GM18499 (cell line): ENCODE measurements around the gene NPAS4.
A peak's percentile ranks its signal among the peaks of the same experiment; 100 is the strongest.
"Not testable (repeated sequence)": the region's sequence is repeated elsewhere in the genome, so short reads cannot be mapped to it uniquely, and the experiment has no call there.

Experiments
- ATAC-seq: cut with Tn5 transposase; IDR thresholded peaks from one replicate; pipeline ENCODE4 v1.9.1; 2021; ENCODE audit warnings: moderate number of reproducible peaks; ENCODE audit not compliant: insufficient read depth, unreplicated experiment

Gene NPAS4

DNA sequence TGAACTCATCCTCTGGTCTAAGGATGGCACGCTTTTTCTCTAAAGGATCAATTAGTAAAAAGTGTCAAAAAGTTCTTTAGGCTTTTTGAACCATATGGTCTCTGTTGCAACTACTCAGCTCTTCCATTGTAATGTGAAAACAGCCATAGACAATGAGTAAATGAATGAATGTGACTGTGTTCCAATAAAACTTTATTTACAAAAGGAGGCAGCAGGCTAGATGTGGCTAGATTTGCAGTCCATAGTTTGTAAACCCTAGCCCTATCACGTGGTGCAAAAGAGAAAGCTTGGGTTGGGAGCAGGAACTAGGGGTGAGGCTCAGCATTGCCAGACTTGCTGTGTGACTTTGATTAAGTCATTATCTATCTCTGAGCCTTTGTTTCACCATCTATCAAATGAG lies 5.4 kb upstream of the NPAS4 start:
- no peak for ATAC-seq

DNA sequence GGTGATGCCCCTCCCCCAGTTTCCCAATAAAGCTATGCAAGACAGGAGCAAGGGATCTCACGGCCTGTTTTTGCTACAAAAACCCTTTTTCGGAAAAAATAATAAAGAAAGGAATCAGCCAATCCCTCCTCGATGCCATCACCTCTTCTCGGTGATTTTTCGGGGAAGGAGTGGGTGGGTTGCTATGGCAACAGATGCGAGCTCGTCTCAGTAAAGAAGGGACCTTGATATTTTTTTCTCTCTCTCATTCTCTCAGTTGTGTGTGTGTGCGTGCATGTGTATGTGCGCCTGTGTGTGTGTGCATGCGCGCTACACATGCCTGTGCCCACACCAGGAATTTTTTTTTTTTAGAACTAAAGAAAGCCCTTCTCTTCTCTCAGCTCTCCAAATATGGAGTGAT lies 3.8 kb upstream of the NPAS4 start:
- ATAC-seq: no peak

DNA sequence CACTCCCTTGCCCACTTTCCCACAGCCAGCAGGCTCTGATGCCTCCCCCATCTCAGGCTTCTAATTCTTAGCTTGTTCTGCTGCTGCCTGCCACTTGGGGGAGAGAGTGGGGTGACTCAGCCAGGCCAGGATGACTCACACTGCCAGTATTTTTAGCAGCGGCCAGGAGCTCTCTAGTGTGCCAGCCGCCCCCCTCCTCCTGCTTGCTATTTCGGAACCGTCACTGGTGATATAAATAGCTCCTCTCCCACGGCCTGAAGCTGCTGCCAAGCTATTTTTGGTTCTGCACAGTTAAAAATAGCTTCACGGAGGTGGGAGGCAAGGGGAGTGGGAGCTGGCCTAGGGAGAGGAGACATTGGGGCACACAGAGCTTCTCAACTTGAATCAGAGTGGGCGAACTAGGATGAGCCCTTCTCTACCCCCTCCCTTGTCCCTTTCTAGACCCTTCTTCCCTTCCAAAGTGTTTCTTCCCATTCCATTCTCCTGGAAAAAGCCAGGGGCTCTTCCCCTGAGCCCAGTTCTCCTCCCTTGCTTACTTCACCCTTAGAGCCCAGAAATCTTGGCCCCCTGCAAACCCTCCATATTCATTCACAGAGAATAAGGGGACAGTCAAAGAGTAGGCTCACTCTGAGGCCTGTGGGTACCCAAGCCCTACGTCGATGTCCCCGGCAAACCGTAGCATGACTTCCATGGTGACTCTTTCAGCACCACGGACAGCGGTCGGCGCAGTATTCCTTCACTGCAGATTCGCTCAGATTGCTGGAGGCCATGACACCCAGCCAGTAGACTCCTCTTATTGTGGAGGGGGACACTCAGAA lies 2.5 kb upstream of the NPAS4 start:
- no peak for ATAC-seq

DNA sequence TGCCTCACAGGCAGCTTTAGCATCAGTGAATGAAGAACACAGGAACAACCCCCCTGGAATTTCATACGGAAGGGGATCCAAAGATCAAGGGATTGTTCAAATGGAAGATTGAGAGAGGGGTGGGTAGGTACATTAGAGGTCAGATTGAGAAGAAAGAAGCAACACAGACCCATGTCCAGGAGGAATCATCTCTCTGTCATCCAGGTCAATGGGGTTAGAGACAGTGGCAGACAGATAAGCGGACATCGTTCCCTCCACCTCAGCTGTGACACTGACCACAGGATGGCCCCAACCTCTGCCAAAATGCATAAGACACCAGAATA lies 1.9 kb upstream of the NPAS4 start:
- ATAC-seq: no peak

DNA sequence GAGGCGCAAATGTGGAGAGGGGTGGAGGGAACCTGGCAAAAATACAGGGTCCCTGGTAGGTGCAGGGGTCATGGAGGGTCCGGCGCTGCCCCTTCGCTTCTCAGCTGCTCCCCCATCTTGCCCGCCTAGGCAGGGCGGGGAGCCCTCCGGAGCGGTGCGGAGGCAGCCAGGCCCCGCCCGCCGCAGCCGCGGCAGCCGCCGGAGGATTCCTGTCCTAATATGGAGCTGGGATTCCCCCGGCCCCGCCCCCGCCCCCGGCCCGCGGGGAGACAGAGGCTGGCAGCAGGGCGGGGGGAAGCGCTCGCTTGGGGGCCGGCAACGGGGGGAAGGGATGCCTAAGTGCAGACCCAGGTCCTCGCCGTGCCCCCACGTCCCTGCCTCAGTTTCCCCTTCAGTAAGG lies 1.0 kb upstream of the NPAS4 start:
- ATAC-seq: no peak

DNA sequence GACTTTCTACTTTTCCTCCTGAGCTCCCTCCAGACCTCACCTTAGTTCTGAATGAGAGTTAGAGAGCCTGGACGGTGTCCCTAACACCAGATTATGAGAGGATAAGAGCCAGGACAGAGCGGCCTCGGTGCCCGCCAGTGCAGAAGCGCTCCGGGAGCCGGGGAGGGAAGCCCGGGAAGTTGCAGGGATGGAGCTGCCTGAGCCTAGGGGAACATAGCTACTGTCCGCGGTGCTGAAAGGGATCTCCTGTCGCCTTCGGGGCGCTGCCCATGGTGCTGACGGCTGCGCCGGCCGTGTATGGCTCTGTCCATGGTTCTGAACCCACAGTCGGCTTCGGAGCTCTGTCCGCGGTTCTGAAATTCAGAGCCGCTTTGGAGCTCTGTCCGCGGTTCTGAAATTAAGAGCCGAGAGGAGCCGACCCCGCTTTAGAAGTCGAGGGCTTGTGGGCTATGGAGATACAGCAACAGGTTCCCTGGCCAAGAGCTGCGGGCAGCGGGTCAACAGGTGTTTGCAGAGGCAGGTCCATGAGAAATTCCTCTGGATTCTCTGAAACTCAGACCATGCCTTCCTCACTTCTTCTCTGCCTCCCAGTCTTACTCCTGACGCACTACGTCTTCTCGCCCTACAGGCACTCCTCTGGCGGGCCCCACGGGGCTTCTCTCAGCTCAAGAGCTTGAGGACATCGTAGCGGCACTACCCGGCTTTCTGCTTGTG lies 814 bp downstream of the NPAS4 start:
- no peak for ATAC-seq

DNA sequence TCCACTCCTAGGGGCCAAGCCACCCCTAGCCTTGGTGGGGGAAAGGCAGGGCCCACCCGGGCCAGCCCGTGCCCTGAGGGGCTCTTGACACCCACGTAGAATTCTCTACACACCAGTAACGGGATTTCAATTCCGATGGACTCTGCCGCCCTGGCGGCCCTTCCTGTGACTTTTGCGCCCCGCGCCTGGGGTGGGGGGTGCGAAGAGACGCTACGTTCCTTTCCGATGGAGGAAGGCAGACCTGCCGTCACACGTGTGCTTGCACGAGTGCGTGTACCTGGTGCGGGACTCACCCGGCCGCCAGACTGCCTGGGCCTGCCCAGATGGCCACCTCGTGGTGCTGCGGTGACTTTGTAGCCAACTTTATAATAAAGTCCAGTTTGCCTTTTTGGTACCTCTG lies 5.5 kb downstream of the NPAS4 start:
- no peak for ATAC-seq

DNA sequence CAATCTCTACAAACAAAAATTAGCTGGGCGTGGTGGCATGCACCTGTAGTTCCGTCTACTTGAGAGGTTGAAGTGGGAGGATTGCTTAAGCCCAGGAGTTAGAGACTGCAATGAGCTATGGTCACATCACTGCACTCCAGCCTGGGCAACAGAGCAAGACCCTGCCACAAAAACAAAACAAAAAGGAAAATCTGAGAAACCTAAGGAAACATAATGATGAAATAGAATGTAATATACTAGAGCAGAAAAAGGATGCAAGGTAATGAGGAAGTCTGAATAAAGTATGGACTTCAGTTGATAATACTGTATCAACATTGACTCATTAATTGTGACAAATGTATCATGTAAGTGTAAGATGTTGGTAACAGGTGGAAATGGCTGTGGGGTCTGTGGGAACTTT lies 8.1 kb downstream of the NPAS4 start:
- no peak for ATAC-seq

DNA sequence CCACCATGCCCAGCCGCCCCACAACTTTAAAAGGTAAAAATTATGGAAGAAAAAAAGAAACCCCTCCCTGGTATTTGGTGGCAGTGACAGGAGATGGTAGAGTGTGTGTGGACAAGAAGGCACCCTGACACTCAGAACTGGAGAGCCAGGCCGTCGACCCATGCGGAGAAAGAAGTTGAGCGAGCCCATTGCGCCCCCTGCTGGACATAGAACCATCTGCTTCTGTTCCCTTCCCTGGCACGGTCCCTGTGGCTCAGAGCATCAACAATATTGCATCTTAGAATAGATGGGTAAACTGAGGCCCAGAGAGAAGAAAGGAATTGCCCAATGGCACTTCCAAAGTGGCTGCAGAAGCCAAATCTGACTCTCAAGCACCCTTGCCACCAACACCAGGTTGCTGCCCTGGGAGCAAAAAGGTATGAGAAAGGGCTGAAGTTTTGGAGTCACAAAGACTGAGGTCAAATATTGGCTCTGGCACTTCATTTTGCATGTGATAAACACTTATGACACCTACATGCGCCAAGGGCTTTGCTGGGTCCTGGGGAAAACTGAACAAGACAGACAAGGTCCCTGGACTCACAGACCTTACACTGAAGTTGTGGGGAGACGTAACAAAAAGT lies 9.3 kb downstream of the NPAS4 start:
- ATAC-seq: no peak

DNA sequence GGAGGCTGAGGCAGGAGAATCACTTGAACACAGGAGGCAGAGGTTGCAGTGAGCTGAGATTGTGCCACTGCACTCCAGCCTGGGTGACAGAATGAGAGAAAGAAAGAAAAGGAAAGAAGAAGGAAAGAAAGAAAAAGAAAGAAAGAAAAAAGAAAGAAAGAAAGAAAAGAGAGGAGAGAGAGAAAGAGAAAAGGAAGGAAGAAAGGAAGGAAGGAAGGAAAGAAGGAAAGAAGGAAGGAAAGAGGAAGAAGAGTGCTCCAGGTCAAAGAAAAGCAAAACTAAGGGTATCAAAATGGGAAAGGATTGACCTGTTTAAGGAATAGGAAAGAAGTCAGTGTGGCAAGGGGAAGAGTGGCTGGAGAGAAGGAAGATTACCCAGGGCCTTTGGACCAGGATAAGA lies 10.5 kb downstream of the NPAS4 start:
- not testable (repeated sequence) for ATAC-seq

DNA sequence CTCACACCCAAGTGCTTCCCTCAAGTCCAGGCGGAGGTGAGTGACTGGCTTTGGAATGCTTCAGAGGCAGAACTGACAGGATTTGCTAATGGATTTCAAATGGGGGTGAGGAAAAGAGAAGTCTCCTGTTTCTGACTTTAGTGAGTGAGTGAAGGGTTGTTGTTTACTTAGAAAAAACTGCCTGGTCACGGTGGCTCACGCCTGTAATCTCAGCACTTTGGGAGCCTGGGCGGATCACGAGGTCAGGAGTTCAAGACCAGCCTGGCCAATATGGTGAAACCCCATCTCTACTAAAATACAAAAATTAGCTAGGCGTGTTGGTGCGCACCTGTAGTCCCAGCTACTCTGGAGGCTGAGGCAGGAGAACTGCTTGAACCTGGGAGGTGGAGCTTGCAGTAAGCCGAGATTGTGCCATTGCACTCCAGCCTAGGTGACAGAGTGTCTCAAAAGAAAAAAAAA lies 11.1 kb downstream of the NPAS4 start:
- ATAC-seq: not testable (repeated sequence)

DNA sequence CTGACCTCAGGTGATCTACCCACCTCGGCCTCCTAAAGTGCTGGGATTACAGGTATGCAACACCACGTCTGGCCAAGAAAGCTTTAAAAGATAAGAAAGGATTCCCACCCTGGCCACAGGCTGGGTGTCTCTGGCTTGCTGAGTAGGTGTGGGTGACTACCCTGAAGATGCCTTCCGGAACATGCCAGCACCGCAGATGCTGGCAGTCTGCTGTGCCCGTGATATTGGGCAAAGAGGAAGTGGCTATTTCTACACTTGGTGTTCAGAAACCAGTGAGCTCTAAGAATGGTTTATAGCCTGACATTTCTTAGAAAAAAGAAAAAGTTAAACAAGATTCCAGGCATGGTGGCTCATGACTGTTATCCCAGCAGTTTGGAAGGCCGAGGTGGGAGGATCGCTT lies 11.8 kb downstream of the NPAS4 start:
- no peak for ATAC-seq

DNA sequence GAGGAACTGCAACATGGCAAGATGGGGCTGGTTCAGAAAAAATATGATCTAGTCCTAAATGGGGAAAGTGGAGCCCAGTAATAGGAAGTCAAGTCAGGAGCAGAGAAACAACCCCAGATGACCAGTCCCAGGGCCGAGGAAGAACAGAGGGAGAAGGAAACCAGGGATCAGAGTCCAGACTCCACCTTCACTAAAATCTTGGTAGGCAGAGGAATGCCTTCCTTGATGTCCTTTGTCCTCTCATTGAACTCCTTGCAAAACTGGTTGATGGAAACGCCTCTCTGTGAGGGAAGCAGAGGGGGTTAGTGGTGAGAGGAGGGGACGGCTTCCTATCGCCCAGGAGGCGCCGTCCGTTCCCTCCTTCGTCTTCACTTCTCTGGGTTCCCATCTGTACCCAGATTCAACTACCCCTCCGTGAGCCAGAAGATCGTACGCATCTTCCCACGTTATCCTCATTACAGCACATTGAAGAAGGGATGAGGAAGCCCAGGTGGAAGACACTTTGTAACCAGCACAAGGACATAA lies 17.2 kb downstream of the NPAS4 start:
- no peak for ATAC-seq

DNA sequence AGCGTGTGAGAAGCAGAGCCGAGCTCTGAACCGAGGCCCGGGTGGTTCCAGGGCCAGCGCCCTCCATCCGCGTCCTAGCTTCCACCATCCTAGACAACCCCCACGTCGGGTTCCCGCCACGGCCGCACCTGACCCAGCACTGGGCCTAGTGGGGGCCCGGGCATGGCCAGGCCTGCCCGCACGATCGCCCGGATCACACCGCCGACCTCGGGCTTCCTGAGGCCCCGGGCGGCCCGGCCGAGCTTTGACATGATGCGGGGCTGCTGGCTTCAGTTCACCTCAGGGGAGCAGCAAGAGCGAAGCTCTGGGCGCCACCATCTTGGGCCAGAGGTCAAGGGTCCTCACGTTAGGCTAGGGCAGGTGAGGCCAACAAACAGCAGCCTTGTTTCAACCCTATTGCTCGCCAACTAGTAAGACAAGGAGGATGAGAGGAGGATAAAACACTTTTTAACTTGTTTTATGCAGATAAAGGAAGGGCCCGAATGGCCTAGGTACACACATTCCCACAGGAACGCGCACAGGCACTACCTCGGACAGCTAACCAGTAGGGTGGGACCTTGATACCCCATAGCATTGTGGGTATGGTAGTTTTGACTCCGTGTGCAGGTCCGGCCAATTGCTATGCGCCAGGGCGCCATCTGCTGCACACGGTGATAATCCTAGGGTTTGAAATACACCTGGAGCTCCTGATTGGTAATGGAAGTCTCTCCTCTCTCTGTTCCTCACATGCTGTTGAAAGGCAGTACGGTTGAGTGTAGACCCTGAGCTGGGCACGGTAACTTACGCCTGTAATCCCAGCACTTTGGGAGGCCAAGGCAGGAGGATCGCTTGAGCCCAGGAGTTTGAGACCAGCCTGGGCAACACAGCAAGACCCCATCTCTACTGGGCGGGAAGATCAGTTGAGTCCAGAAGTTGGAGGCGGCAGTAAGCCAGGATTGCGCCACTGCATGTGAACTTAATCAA lies 17.9 kb downstream of the NPAS4 start, which contains the start of gene MRPL11:
Gene MRPL11, minus strand, starts transcription at position 345 of the 963 bp plus-strand sequence. Its CDS starts 94 bp downstream, at position 251.
- ATAC-seq: peak; percentile 88

DNA sequence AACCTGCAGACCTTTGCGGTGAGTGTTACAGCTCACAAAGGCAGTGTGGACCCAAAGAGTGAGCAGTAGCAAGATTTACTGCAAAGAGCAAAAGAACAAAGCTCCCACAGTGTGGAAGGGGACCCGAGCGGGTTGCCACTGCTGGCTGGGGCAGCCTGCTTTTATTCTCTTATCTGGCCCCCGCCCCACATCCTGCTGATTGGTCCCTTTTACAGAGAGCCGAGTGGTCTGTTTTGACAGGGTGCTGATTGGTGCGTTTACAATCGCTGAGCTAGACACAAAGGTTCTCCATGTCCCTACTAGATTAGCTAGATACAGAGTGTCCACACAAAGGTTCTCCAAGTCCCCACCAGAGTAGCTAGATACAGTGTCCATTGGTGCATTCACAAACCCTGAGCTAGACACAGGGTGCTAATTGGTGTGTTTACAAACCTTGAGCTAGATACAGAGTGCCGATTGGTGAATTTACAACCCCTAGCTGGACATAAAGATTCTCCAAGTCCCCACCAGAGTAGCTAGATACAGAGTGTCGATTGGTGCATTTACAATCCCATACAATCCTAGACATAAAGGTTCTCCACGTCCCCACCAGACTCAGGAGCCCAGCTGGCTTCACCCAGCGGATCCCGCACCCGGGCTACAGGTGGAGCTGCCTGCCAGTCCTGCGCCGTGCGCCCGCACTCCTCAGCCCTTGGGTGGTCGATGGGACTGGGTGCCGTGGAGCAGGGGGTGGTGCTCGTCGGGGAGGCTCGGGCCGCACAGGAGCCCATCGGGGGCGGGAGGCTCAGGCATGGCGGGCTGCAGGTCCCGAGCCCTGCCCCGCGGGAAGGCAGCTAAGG lies 19.5 kb downstream of the NPAS4 start:
- not testable (repeated sequence) for ATAC-seq

DNA sequence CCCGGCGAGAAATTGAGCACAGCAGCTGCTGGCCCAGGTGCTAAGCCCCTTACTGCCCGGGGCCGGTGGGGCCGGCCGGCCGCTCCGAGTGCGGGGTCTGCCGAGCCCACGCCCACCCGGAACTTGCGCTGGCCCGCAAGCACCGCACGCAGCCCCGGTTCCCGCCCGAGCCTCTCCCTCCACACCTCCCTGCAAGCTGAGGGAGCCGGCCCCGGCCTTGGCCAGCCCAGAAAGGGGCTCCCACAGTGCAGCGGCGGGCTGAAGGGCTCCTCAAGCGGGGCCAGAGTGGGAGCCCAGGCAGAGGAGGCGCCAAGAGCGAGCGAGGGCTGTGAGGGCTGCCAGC lies 20.1 kb downstream of the NPAS4 start:
- ATAC-seq: not testable (repeated sequence)

DNA sequence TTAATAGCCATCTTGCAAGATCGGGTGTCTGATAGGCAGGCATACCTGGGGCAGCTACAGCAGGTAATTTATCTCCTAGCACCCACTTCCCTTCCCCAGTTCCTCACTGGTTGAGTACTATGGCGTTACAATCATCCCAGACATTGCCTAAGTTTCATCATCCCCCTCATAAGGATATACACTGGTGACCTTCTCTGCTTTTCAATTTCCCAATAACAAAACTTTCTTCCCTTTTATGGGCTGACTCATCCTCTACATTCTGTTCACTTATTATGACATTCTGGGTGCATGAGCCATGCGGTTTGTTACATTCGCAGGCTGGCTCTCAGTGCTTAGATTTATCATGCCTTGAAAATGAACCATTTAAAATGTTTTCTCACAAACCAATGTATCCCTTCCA lies 22.8 kb downstream of the NPAS4 start:
- ATAC-seq: no peak

DNA sequence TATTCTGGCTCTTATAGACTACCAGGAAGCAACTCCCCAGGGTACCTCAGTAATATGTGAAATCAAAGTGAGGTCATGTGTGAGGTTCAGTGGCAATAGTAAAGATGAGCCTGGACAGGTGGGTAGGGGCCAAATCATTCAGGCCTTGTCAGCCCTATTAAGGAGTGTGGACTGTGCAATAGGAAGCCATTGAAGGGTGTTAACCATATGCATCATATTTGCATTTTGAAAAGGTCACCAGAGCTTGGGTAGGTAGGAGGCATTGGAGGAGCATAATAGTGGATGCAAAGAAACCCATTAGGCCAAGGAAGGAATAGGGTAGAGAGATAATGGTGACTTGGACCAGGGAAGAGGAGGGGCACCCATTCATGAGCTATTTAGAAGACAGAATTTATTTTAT lies 26.2 kb downstream of the NPAS4 start:
- no peak for ATAC-seq

DNA sequence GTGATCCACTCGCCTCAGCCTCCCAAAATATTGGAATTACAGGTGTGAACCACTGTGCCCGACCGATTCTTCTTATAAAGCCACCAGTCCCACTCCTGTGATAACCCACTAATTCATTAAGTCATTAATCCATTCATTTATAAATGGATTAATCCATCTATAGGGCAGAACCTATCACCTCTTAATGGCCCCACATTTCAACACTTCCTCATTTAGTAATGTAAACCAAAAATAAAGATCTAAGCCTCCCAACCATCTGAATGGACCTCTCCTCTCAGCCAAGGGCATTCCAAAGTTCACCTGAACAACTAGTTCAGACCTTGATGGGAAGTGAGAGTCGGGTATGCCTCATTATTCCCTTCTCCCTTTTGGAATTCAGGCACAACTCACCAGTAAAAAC lies 27.7 kb downstream of the NPAS4 start:
- ATAC-seq: no peak
